ENCODE data around the gene SLC35A3. TPM values are rescaled to one million over a fixed set of nuclear protein-coding genes. Genes with fewer than 3 reads are reported as not detected.
"Not testable (repeated sequence)": the region's sequence is repeated elsewhere in the genome, so short reads cannot be mapped to it uniquely, and the experiment has no call there.

SLC35A3 gene
- total RNA-seq, 2 experiments from 2014 or later = 18.3 to 18.8 TPM

- H3K27ac Mint-ChIP-seq = no peak overlapping the region
- no peaks in the 10 kb centered on the region for H3K4me1 Mint-ChIP-seq (ENCODE audit: low read depth)
- no peak overlapping the region for H3K4me3 Mint-ChIP-seq
- H3K9me3 Mint-ChIP-seq (ENCODE audit: insufficient read depth) = no peaks in the 10 kb centered on the region
- no peak for ATAC-seq
- ChIA-PET POLR2A (interaction anchor here (0.6 kb wide), 1 partner anchor 16 kb away, joined by 3 read pairs; no protein-coding TSS in a partner anchor), CTCF (interaction anchor here (1.0 kb wide), 1 partner anchor 501 kb away, joined by 3 read pairs; no protein-coding TSS in a partner anchor)
- no peaks in the 10 kb centered on the region for H3K27me3 Mint-ChIP-seq (ENCODE audit: low read depth)
- DNase-seq = no peak
- H3K36me3 Mint-ChIP-seq (ENCODE audit: low read depth) = no peaks in the 10 kb centered on the region
Observed at GRCh38 chr1:99957818-99958217, 12.0 kb upstream of the SLC35A3 start.

DNA sequence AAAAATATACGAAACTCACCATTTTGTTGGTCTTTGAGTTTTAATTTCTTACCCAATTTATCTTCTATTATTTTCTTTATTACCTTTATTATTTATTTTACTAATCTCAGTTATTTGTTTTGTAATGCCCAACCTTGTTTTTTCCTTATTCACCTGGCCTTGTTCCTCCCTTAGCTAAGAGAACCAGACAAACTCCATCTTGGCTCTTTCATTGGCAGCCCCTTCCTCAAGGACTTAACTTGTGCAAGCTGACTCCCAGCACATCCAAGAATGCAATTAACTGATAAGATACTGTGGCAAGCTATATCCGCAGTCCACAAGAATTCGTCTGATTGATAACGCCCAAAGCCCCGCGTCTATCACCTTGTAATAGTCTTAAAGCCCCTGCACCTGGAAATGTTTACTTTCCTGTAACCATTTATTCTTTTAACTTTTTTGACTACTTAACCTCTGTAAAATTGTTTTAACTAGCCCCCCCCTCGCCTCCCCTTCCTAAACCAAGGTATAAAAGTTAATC lies 10.5 kb upstream of the SLC35A3 start:
- H3K4me3 Mint-ChIP-seq; ATAC-seq; H3K9me3 Mint-ChIP-seq (ENCODE audit: insufficient read depth); H3K27me3 Mint-ChIP-seq (ENCODE audit: low read depth); H3K36me3 Mint-ChIP-seq (ENCODE audit: low read depth); POLR2A ChIA-PET; H3K27ac Mint-ChIP-seq; DNase-seq; CTCF ChIA-PET; H3K4me1 Mint-ChIP-seq (ENCODE audit: low read depth): not testable (repeated sequence)

GRCh38 chr1:99960260-99960659 lies 9.5 kb upstream of the SLC35A3 start:
- POLR2A ChIA-PET; ATAC-seq; H3K27ac Mint-ChIP-seq; H3K4me3 Mint-ChIP-seq; H3K36me3 Mint-ChIP-seq (ENCODE audit: low read depth); H3K9me3 Mint-ChIP-seq (ENCODE audit: insufficient read depth); DNase-seq; H3K4me1 Mint-ChIP-seq (ENCODE audit: low read depth); H3K27me3 Mint-ChIP-seq (ENCODE audit: low read depth); CTCF ChIA-PET: not testable (repeated sequence)

- Mint-ChIP-seq H3K27me3 (ENCODE audit: low read depth) (no peaks in the 10 kb centered on the region), H3K4me3 (no peak overlapping the region), H3K9me3 (ENCODE audit: insufficient read depth) (peaks cover 4% of the 10 kb centered on the region), H3K27ac (no peak overlapping the region), H3K4me1 (ENCODE audit: low read depth) (peaks cover 3% of the 10 kb centered on the region), H3K36me3 (ENCODE audit: low read depth) (no peaks in the 10 kb centered on the region)
- ATAC-seq = no peak
- CTCF ChIA-PET = no interaction called here
- POLR2A ChIA-PET = interaction anchor here (0.6 kb wide), 1 partner anchor 250 kb away, joined by 3 read pairs; no protein-coding TSS in a partner anchor
- DNase-seq = no peak
Observed at GRCh38 chr1:99963041-99963795, 6.6 kb upstream of the SLC35A3 start.

DNA sequence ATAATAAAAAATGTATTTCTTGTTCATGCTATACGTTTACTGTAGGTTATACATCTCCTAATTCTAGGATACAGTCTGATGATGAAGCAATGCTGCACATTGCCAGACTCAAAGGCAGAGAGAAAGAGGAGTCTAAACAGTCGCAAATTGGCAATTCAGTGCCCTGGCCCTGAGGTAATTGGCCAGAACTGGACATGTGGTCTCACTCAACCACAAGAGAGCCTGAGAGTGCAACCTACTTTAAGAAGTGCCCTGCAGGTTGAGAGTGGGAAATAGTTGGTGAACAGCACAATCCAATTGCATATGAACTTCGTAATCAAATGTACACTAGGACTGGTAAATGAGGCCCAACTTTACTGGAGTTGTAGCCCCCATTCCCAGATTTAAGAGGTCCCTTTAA lies 5.0 kb upstream of the SLC35A3 start:
- ATAC-seq (no peak), DNase-seq (no peak)
- peaks cover 5% of the 10 kb centered on the region for H3K9me3 Mint-ChIP-seq (ENCODE audit: insufficient read depth)
- H3K27me3 Mint-ChIP-seq (ENCODE audit: low read depth) = no peaks in the 10 kb centered on the region
- H3K4me3 Mint-ChIP-seq = no peak overlapping the region
- no peaks in the 10 kb centered on the region for H3K36me3 Mint-ChIP-seq (ENCODE audit: low read depth)
- POLR2A ChIA-PET = interaction anchor here (0.6 kb wide), 1 partner anchor 32 kb away, joined by 3 read pairs; no protein-coding TSS in a partner anchor
- CTCF ChIA-PET = no interaction called here
- H3K4me1 Mint-ChIP-seq (ENCODE audit: low read depth) = peaks cover 12% of the 10 kb centered on the region
- H3K27ac Mint-ChIP-seq = no peak overlapping the region

- DNase-seq (no peak), ATAC-seq (no peak)
- Mint-ChIP-seq H3K27ac (no peak overlapping the region), H3K27me3 (ENCODE audit: low read depth) (no peaks in the 10 kb centered on the region), H3K9me3 (ENCODE audit: insufficient read depth) (peaks cover 5% of the 10 kb centered on the region), H3K36me3 (ENCODE audit: low read depth) (peaks cover 4% of the 10 kb centered on the region), H3K4me1 (ENCODE audit: low read depth) (peaks cover 18% of the 10 kb centered on the region), H3K4me3 (no peak overlapping the region)
- ChIA-PET POLR2A (no interaction called here), CTCF (no interaction called here)
Observed at GRCh38 chr1:99965646-99966375, 4.0 kb upstream of the SLC35A3 start.

DNA sequence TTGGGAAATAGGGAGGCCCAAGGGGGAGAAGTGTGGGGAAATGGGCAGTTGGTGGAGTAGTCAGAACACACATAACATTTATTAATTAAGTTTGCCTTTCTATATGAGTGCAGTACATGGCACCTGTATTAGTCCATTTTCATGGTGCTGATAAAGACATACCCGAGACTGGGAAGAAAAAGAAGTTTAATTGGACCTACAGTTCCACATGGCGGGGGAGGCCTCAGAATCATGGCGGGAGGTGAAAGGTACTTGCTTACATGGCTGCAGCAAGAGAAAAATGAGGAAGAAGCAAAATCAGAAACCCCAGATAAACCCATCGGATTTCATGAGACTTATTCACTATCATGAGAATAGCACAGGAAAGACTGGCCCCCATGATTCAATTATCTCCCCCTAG lies 1.6 kb upstream of the SLC35A3 start:
- ChIA-PET POLR2A (no interaction called here), CTCF (no interaction called here)
- Mint-ChIP-seq H3K4me3 (peak overlapping the region; percentile 20), H3K4me1 (ENCODE audit: low read depth) (peaks cover 27% of the 10 kb centered on the region), H3K27ac (no peak overlapping the region), H3K27me3 (ENCODE audit: low read depth) (no peaks in the 10 kb centered on the region), H3K36me3 (ENCODE audit: low read depth) (peaks cover 9% of the 10 kb centered on the region), H3K9me3 (ENCODE audit: insufficient read depth) (peaks cover 5% of the 10 kb centered on the region)
- ATAC-seq (no peak), DNase-seq (no peak)

- peak overlapping the region; percentile 97 for H3K4me3 Mint-ChIP-seq
- H3K27ac Mint-ChIP-seq = peak overlapping the region; percentile 97
- H3K36me3 Mint-ChIP-seq (ENCODE audit: low read depth) = peaks cover 11% of the 10 kb centered on the region
- CTCF ChIA-PET = interaction anchor here (1.3 to 1.4 kb wide), 2 partner anchors 68 to 195 kb away, joined by 3 read pairs; a partner anchor contains a TSS
- ATAC-seq (no peak), DNase-seq (no peak)
- H3K9me3 Mint-ChIP-seq (ENCODE audit: insufficient read depth) = peaks cover 5% of the 10 kb centered on the region
- no peaks in the 10 kb centered on the region for H3K27me3 Mint-ChIP-seq (ENCODE audit: low read depth)
- POLR2A ChIA-PET = interaction anchor here (0.8 to 2.3 kb wide), 6 partner anchors 12 to 164 kb away, joined by 3 to 15 read pairs (median 6); partner anchors contain the start of genes SASS6 and TRMT13
- H3K4me1 Mint-ChIP-seq (ENCODE audit: low read depth) = peaks cover 27% of the 10 kb centered on the region
Observed at GRCh38 chr1:99969260-99969728, 502 bp upstream of the SLC35A3 start.

DNA sequence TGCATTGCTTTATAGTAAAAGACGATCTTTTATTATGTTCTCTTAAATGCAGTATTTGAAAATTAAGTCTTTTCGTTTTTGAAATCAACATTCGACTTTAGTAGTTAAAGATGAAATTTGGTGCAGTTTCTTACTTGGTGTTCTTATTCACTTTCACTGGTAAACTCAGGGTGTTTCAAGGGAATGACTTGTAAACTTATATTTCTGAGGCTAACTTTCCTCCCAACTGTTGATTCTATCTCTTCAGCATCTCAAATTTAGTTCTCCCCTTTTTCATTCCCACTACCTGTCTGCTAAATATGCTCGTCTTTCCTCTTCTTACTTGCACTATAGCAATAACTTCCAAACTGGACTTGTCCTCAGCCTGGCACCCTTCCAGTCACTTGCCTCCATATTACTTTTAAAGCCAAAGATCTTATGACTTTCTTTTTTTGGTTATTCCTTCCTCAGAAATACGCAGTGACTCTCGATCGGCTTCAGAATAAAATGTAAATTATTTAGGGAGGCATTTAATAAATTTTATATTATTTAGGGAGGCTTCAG lies 988 bp downstream of the SLC35A3 start:
- Mint-ChIP-seq H3K27me3 (ENCODE audit: low read depth) (no peaks in the 10 kb centered on the region), H3K27ac (peak overlapping the region; percentile 97), H3K9me3 (ENCODE audit: insufficient read depth) (peaks cover 5% of the 10 kb centered on the region), H3K4me1 (ENCODE audit: low read depth) (peaks cover 27% of the 10 kb centered on the region), H3K4me3 (peak overlapping the region; percentile 97), H3K36me3 (ENCODE audit: low read depth) (peaks cover 16% of the 10 kb centered on the region)
- no peak for ATAC-seq
- DNase-seq = no peak
- POLR2A ChIA-PET = interaction anchor here (0.6 to 2.3 kb wide), 9 partner anchors 7 to 493 kb away, joined by 3 to 15 read pairs (median 4); partner anchors contain the start of gene AGL
- CTCF ChIA-PET = interaction anchor here (0.5 to 1.4 kb wide), 4 partner anchors 17 to 69 kb away, joined by 3 to 4 read pairs (median 3); a partner anchor contains a TSS

DNA sequence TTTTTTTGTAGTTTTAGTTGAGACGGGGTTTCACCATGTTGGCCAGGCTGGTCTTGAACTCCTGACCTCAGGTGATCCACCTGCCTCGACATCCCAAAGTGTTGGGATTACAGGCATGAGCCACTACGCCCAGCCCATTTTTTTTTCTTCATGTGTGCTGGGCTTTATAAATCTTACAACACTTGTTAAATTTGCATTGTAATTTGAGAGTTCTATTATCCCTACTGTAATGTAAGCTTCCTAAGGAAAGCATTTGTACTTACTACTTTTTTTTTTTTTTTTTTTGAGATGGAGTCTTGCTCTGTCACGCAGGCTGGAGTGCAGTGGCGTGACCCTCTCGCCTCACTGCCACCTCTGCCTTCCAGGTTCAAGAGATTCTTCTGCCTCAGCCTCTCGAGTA lies 2.3 kb downstream of the SLC35A3 start:
- H3K4me3 Mint-ChIP-seq, CTCF ChIA-PET: not testable (repeated sequence)

DNA sequence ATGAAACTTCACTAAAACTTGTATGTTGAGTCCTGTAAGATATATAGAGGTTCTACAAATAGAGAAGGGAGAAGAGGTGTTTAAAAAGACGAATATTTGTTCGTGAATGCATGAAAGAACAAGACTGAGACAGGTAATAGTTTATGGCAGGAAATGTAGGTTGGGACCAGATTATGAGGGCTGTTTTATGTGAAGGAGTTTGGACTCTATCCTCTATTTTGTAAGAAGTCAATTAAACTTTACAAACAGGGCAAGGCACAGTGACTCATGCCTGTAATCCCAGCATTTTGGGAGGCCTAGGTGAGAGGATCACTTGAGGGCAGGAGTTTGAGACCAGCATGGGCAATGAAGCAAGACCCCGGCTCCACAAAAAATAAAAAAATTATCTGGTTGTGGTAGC lies 5.7 kb downstream of the SLC35A3 start:
- ChIA-PET CTCF (no interaction called here), POLR2A (no interaction called here)
- H3K4me3 Mint-ChIP-seq = no peak overlapping the region
- no peak overlapping the region for H3K27ac Mint-ChIP-seq
- H3K36me3 Mint-ChIP-seq (ENCODE audit: low read depth) = peaks cover 14% of the 10 kb centered on the region
- no peak for ATAC-seq
- peaks cover 13% of the 10 kb centered on the region for H3K4me1 Mint-ChIP-seq (ENCODE audit: low read depth)
- H3K9me3 Mint-ChIP-seq (ENCODE audit: insufficient read depth) = no peaks in the 10 kb centered on the region
- no peaks in the 10 kb centered on the region for H3K27me3 Mint-ChIP-seq (ENCODE audit: low read depth)
- DNase-seq = no peak

More for the DNA sequence above, 2.3 kb downstream of the SLC35A3 start:
- H3K27ac Mint-ChIP-seq; H3K9me3 Mint-ChIP-seq (ENCODE audit: insufficient read depth); ATAC-seq; POLR2A ChIA-PET; DNase-seq; H3K27me3 Mint-ChIP-seq (ENCODE audit: low read depth): not testable (repeated sequence)
- Mint-ChIP-seq H3K36me3 (ENCODE audit: low read depth) (peaks cover 19% of the 10 kb centered on the region), H3K4me1 (ENCODE audit: low read depth) (peaks cover 27% of the 10 kb centered on the region)

All from activated CD8-positive, alpha-beta T cell treated with anti-CD3 and anti-CD28 coated beads, Interleukin-2, amount 10 ng/mL, durations not matched to agents 7 days and 5 days (primary cell).